GM21786 (cell line): Measurements from ENCODE around the gene NAA10.

Experiments
- ATAC-seq: cut with Tn5 transposase; IDR thresholded peaks from one replicate; pipeline ENCODE4 v1.9.1; 2021; ENCODE audit not compliant: unreplicated experiment

Gene NAA10

DNA sequence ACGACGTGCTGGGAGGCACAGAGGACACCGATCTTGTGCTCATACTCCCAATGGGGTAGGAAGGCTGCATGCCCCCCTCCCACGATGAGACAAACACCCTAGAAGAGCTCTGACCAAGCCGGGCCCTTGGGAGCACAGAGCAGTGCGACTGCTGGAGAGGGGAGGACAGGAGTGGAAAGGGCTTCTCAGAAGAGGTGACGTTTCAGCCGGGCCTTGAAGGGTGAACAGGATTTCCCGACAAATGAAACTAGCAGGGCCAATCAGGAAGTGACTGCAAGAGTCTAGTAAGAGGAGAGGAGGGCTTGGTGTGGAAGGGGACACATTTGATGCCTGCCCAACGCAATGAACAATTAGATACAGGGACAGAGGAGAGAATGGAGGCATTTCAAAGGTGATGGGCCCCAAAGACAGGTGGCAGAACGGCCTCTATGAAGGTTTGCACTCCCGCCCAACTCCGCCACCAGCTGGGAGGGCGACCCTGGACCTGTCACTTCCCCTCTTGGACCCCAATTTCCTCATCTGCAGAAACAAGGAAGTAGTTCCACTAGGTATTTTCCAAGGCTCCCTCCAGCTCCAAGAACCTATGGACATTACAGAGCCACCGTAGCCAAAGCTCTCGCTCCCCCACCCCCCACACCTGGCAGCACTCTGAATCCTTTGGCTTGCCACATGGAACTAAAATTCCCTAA, 32.8 kb upstream of the NAA10 start:
- ATAC-seq, result no peak

DNA sequence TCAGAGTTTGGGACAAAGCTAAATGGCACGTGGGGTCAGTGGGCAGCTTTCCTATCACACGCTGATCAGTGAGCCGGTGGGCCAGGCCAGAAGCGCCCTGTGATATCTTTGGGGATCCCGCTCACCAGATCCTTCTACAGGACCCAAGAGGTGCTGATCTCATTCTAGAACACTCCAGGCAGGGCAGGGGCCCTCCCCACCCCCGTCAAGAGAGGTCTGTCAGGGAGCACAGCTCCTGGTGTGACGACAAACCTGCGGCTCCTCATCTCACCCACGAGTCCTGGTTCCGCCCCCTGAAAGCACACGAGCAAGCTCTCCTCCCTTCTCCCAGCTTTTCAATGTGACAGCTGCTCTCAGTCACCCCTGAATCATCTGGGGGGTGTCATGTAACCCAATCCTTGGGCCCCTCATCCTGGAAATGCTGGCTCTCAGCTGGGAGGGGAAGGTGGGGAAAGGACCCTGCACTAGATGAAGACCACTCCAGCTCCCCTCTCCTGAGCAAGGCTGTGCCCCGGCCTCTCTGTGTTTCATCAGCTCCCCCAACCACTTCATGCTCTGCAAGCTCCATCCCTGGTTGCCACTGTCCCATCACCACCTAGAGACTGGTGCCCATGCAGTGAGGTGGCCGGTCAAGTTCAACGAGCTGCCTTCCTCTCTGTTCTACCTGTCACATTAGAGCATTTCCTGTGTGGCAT, 32.2 kb upstream of the NAA10 start:
- no peak for ATAC-seq

DNA sequence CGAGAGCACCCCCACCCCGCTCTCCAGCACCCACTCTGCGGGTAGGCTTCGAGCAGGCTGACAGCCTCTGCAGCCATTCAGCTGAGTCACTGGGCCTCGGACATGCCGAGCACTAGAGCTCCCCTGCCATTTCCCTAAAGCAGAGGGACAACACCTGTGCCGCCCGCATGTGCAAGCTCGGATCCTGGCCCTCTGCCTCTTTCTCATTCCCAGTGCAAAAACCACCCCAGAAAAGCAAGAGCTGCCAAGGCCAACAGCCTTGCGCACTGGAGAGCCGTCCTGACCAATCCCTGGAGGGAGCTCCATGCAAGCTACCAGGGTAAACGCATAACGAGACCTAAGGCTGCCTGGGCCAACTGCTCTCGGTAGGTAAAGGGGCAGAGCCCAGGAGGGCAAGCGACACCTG, 31.4 kb upstream of the NAA10 start:
- no peak for ATAC-seq

DNA sequence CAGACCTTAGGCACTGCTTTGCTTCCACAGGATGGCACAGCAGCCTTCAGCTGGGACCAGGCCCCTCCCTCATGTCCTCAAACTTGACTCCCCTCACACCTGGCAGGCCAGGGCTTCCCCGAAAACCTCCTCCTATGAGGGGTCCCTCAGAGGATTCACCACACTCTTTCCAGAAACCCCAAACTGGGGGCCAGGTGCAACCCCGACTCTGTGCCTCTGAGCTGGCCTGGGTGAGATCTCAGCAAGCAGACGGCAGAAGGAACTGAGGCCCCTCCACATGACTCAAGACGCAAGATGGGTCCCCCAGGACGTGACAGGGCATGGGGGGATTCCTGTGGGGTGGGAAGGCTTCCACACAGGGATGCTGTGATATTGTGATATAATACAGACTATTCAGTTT, 30.6 kb upstream of the NAA10 start:
- ATAC-seq, result no peak

DNA sequence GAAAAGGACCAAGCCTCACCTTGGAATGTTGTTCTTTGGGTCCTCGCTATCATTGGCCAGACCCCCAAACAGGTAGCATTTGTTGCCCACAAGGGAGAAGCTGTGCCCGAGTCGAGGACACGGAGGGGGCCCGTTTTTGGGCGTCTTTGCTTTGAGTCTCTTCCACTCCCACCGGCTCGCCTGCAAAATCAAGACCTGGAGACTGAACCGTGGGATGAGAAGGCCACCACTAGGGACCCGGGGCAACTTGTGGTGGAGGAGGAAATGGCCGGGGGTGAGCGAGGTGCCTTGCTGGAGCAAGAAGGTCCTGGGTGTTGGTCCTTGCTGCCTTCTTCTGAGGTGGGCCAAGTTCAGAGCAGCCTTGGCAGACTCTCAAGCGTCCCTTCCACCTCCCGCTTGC, 29.3 kb upstream of the NAA10 start:
- ATAC-seq, result no peak

DNA sequence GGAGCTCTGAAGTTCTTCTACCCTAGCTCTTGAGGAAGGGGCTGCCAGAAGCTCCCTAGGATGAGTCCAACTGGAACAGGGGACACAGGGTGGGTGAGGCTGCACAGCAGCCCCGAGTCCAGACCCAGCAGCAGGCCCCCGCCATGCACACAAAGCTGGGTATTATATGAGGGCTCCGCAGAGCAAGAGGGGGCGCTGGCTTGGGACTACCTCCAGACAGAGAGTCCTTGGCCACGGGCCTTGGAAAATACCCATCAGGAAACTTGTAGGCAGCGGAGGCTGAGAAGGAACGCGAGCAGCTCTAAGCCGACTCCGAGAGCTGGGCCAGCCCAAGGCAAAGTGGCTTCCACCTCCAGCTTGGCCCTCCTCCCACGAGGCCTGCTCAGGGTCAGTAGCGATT, 28.7 kb upstream of the NAA10 start:
- no peak for ATAC-seq

DNA sequence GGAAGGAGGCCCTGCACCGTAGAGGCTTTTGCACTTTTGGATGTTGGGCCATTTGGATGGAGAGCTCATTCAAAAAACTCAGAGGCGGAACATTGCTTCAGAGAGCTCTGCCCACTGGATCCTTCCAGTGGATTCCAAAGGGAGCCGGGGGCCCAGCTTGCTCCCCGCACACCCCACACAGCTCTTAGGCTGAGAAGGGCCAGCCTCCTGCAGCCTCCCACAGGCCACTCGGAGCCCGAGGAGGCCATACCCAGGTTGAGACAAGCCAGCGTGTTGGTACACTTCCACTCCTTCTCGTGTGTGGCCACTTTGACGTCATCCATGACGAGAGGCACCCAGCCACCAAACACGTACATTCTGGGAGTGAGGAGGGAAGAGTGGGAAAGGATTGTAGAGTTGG, 26.5 kb upstream of the NAA10 start:
- no peak for ATAC-seq

DNA sequence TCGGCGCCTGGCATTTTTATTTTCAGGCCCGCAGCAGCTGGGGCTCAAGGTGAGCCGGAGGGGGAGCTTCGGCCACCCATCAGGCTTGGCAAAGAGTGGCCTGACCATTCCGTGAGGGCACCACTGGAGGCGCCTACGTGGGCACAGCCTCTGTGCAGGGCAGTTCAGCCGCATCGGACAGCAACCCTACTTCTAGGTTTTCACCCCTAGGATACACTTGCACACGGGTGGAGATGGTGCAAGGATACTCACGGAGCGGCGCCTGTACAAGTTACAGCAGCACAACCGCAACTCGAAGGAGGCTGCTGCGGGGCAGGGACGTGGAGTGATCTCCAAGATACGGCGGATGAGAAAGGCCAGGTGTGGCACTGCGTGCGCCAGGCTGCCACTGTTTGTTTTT, 25.9 kb upstream of the NAA10 start:
- no peak for ATAC-seq

DNA sequence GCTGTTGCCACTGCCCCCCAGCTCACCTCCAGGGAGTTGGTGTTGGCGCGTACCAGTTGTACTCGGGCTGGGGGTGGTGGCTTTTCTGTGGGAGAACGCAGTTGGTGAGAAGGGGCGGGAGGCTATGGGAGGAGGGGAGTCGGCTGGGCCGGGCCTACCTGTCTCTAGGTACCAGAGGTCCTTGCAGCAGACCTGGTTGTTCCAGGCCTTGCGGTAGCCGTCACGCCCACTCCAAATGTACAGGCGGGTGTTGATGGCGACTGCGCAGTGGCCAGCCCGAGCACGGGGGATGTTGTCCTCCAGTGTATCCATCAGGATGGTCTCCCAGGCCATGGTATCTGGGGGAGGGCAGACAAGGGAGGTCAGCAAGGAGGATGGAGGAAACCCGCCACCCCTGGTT, 25.2 kb upstream of the NAA10 start:
- no peak for ATAC-seq

DNA sequence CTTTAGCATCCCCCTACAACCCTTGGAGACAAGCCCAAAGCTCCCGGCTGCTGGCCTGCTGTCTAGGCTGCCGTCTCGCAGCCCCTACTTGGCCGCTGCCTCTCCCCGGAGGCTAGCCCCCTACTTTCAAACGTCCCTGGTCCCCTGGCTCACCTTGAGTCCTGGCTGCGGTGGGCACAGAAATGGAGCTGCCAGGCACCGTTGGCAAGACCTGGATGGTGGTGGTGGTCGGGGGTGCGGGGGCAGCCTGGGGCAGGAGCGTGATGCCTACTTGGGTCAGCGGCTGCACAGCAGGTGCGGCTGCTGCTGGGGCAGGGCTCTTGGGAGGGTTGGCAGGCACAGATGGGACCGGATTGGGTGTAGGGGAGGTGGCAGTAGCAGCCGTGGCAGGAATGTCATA, 24.8 kb upstream of the NAA10 start:
- no peak for ATAC-seq

DNA sequence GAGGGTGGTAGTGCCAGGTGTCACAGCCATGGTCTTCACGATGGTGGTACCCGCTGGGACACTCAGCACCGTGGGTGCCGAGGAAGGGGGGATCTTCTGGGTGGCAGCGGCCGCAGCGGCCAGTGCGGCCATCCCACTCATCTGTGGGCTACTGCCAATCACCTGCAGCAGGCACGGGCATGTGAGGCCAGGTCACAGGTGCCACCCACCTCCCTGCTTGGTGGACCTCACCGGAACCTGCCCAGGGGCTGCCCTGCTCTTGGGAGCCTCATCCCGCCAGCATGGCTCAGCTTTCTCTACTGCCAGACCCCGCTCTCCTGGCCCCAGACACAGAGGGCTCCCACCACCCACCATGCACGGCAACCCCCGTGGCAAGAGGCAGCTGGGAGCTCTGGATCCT, 23.8 kb upstream of the NAA10 start:
- no peak for ATAC-seq

DNA sequence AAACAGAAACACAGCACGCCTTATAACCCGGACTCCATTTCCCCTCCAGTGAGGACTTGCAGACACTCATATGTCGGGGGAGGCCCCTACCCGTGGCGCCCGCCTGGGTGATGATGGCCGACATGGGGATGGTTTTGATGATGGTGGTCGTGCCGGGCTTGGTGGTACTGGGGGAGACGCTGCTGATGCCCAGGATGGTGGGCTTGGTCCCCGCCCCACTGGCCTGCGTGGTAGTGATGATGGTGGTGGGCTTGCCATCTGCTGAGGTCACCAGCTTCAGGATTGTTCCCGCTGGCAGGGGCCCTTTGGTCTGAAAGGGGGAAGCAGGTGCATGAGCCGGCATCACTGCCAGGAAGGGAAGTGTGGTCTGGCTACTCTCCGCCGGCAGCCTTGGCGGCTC, 22.4 kb upstream of the NAA10 start:
- no peak for ATAC-seq

DNA sequence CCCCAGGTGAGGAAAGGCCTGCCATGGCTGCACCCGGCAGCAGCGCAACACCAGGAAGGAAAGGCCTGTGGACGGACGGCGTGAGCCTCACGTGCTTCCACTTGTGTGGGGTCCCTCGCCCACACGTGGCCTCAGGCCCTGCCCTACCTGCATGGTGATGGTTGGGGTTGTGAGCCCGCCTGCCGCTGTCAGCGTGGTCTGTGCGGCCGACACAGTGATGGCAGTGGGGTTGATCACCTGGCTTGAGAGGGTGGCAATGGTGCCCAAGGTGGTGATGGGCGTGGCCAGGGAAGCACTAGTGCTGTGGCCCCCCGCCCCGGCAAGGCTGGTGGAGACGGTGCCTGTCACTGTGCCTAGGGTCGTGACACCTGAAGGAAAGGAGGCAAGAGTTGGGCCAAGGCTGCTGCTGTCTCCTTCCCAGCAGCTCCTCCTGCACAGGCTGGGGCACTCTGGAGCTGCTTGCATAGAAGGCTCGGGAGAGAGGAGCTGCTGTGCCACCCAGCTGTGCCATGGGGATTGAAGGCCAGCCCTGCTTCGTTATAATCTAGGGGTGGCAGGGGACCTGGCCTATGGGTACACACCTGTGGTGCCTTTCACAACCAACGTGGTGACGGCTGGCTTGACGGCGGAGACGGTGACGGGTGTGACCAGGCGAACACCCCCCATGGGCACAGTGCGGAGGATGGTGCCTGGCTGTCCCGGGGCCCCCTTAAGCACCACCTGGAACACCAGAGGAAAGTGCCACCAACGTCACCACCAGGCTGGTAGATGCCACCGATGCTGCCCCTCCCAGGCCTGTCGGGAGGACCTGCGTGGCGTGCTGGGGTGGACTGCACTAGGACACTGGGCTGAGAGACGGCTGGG, 21.4 kb upstream of the NAA10 start:
- ATAC-seq, result no peak

DNA sequence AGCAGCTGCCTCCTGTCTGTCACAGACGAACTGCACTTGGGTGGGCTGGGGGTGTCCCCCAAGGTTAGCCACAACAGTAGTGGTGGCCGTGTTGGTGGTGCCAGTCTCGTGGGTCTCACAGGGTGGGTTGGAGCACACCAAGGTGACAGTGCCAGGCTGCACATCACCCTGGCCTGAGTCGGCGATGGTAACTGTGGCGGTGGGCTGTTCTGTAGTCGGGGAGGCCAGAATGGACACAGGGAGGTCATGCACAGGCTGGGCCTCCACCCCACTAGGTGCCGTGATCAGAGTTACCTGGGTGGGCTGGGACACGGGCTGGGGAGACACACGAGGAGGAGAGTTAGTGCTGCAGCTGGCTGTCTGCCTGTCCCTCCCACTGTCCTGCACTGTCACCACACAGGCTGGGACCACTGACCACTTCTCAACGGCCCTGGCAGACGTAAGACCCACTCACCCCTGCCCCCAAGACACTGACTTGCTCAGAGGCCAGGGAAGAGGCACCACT, 20.4 kb upstream of the NAA10 start:
- no peak for ATAC-seq

DNA sequence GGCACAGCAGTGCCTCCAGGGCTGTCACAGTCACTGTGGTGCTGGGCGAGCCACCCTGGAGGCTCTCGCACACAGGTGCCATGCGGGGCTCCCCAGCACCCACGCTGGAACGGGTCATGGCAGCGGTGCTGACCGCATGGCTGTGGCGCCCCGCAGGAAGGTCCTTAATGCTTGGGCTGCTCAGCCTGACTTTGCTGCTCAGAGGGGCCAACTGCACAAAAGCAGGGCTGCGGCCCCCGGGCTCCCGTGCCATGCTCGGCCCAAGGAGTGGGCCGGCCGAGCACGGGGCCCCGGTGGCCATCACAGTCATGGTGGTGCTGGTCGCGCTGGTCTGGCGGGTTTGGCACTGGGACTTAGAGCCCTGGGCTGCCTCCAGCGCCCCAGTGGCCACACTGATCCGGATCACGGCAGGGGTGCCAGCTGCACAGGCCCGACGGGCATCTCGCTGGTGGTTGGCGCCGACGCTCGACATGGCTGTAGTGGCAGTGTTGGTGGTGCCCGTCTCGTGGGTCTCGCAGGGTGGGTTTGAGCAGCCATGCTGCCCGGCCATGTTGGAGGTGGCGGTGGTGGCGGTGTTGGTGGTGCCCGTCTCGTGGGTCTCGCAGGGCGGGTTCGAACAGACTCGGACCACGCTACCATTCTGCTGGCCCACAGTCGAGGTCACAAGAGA, 19.9 kb upstream of the NAA10 start:
- ATAC-seq, result no peak

DNA sequence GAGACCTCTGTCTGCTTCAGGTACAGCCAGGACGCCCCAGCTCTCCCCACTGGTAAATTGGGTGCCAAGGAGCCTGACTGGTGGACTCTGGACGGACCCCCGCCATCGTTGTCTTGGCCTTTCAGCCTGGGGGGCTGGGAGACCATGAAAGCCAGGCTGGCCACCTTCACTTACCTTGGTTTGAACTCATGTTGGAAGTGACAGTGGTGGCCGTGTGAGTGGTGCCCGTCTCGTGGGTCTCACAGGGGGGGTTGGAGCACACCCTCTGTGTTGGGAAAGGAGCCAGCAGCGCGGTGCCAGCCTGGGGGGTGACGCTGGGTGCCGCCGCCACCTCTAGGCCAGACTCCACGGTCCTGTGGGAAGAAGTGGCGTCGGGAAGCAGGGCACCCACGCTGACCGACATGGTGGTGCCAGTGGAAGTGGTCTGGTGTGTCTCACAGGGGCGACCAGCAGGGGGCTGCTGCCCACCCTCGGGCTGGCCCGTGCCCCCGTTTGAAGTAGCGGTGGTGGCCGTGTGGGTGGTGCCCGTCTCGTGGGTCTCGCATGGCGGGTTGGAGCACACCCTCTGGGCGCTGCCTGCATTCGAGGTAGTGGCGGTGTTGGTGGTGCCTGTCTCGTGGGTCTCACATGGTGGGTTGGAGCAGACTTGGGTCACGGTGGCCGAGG, 19.2 kb upstream of the NAA10 start:
- no peak for ATAC-seq

DNA sequence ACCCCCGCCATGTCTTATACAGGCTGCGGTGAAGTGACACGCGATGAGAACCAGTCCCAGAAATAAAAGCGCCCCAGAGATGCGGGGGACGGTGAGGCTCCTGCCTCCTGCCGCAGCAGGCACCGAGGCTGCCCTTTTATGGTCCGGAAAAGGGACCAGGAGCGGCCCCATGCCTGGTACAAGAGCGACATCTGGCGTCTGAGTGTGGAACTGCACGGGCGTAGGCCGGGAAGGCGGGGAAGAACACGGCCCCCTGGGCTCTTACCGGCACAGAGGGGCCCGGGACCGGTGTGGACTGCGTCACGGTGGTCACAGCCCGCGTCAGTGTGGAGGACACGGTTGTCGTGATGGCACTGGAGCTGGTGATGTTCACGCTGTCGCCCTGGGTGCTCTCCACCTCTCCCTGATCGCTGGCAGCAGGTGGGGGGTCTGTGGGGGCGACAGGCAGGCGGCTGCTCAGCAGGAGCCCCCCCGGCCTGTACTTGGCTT, 18.5 kb upstream of the NAA10 start:
- peak; percentile 65 for ATAC-seq

DNA sequence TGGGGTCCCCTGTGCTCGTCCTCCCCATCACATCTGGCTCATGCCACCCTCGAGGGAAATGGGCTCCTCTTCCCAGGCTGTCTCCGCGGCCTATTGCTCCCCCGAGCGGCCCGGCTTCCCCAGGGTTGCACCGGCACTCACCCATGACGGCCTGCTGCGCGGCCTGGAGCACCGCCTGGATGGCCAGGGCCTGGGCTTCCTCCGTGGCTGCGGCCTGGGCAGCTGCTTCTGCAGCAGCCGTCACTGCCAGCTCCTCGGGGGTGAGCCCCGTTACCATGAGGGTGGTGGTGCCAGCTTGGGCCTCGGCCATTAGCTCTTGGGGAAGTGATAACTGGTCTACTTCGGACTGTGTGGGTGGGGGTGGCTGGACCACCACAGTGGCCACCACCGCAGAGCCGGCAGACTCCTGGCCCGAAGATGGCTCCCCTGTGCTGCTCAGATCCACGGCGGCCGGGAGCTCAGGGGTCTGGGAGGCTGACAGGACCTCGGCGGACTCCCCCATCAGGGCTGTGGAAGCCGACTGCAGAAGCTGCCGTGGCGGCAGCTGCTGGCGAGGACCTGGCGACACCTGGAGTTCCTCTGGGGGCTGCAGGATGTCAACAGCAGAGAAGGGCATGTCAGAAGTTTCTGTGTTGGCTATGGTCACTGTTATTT, 17.7 kb upstream of the NAA10 start:
- no peak for ATAC-seq

DNA sequence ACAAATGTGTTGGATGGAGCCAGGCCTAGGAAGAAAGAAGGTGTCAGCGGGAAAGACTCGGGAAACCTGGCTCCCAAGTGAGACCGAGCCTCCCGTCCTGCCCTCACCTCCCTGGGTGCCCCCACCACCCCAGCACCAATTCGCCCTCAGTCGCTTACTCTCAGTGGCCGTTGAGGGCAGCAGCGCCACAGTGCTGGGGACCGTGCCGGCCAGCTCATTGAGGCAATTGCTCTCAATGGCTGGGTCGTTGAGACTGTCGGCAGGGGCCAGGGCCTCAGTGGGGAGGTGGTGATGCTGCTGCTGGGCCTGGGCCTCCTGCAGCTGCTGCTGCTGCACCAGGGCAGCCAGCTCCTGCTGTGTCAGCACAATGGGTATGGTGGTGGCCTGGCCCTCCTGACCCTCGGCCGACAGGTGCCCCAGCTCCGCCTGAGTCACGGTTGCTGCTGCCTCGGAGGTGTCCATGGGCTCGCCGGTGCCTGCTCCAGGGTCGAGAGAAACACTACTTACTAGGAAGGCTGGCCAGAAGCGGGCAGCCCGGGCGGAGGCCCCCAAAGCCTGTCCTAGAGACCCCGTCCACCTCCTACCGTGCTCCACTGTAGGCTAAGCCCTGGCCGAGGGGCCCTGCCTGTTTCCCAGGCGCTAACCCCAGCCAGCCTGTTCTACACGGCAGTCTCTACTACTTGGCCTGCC, 17.0 kb upstream of the NAA10 start:
- no peak for ATAC-seq
